PC-3 (cell line): ENCODE results near the gene GPR63.

Source experiments
- EZH2 ChIP-seq: fragments of 300-600 bp; sonication (generic); IDR thresholded peaks from one replicate; pipeline ENCODE4 v1.6.1; 2017; ENCODE audit warnings: antibody characterized with exemption, mild to moderate bottlenecking, low read length; ENCODE audit not compliant: unreplicated experiment
- EZH2phosphoT487 ChIP-seq: fragments of 300-600 bp; sonication (generic); IDR thresholded peaks from 2 replicates; pipeline ENCODE4 v1.6.1; 2018; ENCODE audit warnings: mild to moderate bottlenecking, antibody characterized with exemption, low read length, borderline replicate concordance
- TF ChIP-seq, protein P1 (sequence below): fragments of 300-600 bp; sonication (generic); conservative IDR thresholded peaks from 2 replicates; pipeline ENCODE4 v1.5.1; 2017; ENCODE audit warnings: antibody characterized with exemption, low read depth, mild to moderate bottlenecking, low read length

DNA sequence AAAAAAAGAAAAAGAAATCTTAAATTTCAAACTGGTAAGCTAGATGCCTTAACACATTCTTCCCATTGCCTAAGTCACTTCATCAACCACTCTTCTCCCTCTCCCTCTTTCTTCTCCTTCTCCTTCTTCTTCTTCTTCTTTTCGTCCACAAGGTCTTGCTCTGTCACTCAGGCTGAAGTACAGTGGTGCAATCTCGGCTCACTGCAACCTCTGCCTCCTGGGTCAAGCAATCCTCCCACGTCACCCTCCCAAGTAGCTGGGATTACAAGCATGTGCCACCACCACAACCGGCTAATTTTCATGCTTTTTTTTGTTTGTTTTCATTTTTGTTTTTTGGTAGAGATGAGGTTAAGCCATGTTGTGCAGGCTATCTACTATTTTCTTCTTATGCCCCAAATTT, 60.2 kb downstream of the GPR63 start:
- TF ChIP-seq, protein P1, sequence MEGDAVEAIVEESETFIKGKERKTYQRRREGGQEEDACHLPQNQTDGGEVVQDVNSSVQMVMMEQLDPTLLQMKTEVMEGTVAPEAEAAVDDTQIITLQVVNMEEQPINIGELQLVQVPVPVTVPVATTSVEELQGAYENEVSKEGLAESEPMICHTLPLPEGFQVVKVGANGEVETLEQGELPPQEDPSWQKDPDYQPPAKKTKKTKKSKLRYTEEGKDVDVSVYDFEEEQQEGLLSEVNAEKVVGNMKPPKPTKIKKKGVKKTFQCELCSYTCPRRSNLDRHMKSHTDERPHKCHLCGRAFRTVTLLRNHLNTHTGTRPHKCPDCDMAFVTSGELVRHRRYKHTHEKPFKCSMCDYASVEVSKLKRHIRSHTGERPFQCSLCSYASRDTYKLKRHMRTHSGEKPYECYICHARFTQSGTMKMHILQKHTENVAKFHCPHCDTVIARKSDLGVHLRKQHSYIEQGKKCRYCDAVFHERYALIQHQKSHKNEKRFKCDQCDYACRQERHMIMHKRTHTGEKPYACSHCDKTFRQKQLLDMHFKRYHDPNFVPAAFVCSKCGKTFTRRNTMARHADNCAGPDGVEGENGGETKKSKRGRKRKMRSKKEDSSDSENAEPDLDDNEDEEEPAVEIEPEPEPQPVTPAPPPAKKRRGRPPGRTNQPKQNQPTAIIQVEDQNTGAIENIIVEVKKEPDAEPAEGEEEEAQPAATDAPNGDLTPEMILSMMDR, result no peak
- TF ChIP-seq EZH2phosphoT487 (no peak), EZH2 (no peak)
